ENCODE results near the gene CCNY. TPM values are rescaled to one million over a fixed set of nuclear protein-coding genes. Genes with fewer than 3 reads are reported as not detected.

CCNY gene
- total and polyA plus RNA-seq, 2 of the 4 experiments (the other 2 are of a cell fraction) = 38.0 to 131 TPM

- no peak overlapping the region for H2BK5ac ChIP-seq (ENCODE audit: low read depth, low read length, poor library complexity, severe bottlenecking)
- no CpG with 5 or more reads among the region's 1 CpG for WGBS, 2 experiments (ENCODE audit: extremely low coverage in 2 of 2, insufficient read length in 1 of 2)
- H3K4me2 ChIP-seq (ENCODE audit: low read depth, low read length) = no peak overlapping the region
- no peak overlapping the region for H2AK9ac ChIP-seq (replicated peaks; ENCODE audit: low read depth, low read length, poor library complexity)
- in situ Hi-C loops (cut with MboI; ENCODE audit: low sequenced_read_pairs) = no loop called here
- peaks cover 4% of the 10 kb centered on the region; the same call in 1 of the 2 replicates for H4K20me1 ChIP-seq (ENCODE audit: insufficient read depth, low read length)
- intact Hi-C loops (cut with micrococcal nuclease) = no loop called here
- no peak overlapping the region for H3K4me3 ChIP-seq (ENCODE audit: insufficient read depth, low read depth, low read length)
- H3K4me1 ChIP-seq (ENCODE audit: control insufficient read depth, insufficient read depth, low read length) = peaks cover 7% of the 10 kb centered on the region
- no peaks in the 10 kb centered on the region for H3K9me3 ChIP-seq (ENCODE audit: control insufficient read depth, insufficient read depth, low read length)
- H3K27me3 ChIP-seq (ENCODE audit: control insufficient read depth, insufficient read depth, low read length) = no peaks in the 10 kb centered on the region
- H3K9ac ChIP-seq (ENCODE audit: low read depth, low read length) = no peak overlapping the region
- no peak overlapping the region for H2BK15ac ChIP-seq (ENCODE audit: low read depth, low read length)
- H3K4ac ChIP-seq (ENCODE audit: low read depth, low read length) = no peak overlapping the region
- no peak overlapping the region for H3K56ac ChIP-seq (ENCODE audit: extremely low read depth, insufficient read depth, low read length)
- H4K5ac ChIP-seq (ENCODE audit: low read depth, low read length) = no peak overlapping the region
- CTCF ChIA-PET = no interaction called here
- no peak overlapping the region for H2AFZ ChIP-seq (replicated peaks; ENCODE audit: low read length, poor library complexity)
- peaks cover 19% of the 10 kb centered on the region; the same call in 1 of the 2 replicates for H3K9me1 ChIP-seq (ENCODE audit: insufficient read depth, low read length)
- H3K14ac ChIP-seq (replicated peaks; ENCODE audit: low read depth, low read length) = no peak overlapping the region
- DNase-seq (no peak), ATAC-seq (ENCODE audit: low read depth) (no peak)
- H3K23ac ChIP-seq (ENCODE audit: low read depth, low read length) = no peak overlapping the region
- H2AK5ac ChIP-seq (ENCODE audit: low read depth, low read length) = no peak overlapping the region
- no peak overlapping the region for H3K18ac ChIP-seq (ENCODE audit: low read depth, low read length)
- H4K91ac ChIP-seq (ENCODE audit: insufficient read depth, low read depth, low read length) = no peak overlapping the region
- no peak for TF ChIP-seq RCOR1 (IDR thresholded peaks at IDR 0.05; ENCODE audit: insufficient replicate concordance, low read length)
- TF ChIP-seq NFE2L2 (IDR thresholded peaks at IDR 0.05; ENCODE audit: low read depth, low read length) = no peak
- TF ChIP-seq CTCF (conservative IDR thresholded peaks at IDR 0.05; ENCODE audit: low read depth, low read length) = no peak
- TF ChIP-seq RAD21 (IDR thresholded peaks at IDR 0.05; ENCODE audit: low read length) = no peak
- no peak for TF ChIP-seq POLR2A (IDR thresholded peaks at IDR 0.05; ENCODE audit: low read depth, low read length)
- TF ChIP-seq BHLHE40 (IDR thresholded peaks at IDR 0.05; ENCODE audit: low read depth, low read length) = no peak
- TF ChIP-seq, protein P1, sequence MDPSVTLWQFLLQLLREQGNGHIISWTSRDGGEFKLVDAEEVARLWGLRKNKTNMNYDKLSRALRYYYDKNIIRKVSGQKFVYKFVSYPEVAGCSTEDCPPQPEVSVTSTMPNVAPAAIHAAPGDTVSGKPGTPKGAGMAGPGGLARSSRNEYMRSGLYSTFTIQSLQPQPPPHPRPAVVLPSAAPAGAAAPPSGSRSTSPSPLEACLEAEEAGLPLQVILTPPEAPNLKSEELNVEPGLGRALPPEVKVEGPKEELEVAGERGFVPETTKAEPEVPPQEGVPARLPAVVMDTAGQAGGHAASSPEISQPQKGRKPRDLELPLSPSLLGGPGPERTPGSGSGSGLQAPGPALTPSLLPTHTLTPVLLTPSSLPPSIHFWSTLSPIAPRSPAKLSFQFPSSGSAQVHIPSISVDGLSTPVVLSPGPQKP (IDR thresholded peaks at IDR 0.05; ENCODE audit: borderline replicate concordance, low read depth, low read length) = no peak
- TF ChIP-seq USF2 (IDR thresholded peaks at IDR 0.05; ENCODE audit: low read depth, low read length) = no peak
- TF ChIP-seq FOS (IDR thresholded peaks at IDR 0.05; ENCODE audit: low read depth, low read length) = no peak
- TF ChIP-seq MAFK (IDR thresholded peaks at IDR 0.05; ENCODE audit: low read depth, low read length) = no peak
- TF ChIP-seq RFX5 (IDR thresholded peaks at IDR 0.05; ENCODE audit: low read depth, low read length) = no peak
- H4K8ac ChIP-seq (ENCODE audit: low read depth in 2 of 2, low read length in 2 of 2) = no peak overlapping the region
- BruUV-seq (replicated peaks) = no TSS peak
- H2BK20ac ChIP-seq (ENCODE audit: low read depth, low read length) = no peak overlapping the region
- POLR2A ChIA-PET (ENCODE audit: unreplicated experiment) = no interaction called here
- H3K36me3 ChIP-seq (ENCODE audit: control insufficient read depth, insufficient read depth, low read length) = peaks cover 11% of the 10 kb centered on the region
- no peak overlapping the region for H2BK120ac ChIP-seq (ENCODE audit: low read depth, low read length)
- dilution Hi-C loops (cut with HindIII; ENCODE audit: low sequenced_read_pairs, unreplicated experiment) = no loop called here
- peaks cover 11 to 51% of the 10 kb centered on the region in 2 experiments for H3K79me1 ChIP-seq (ENCODE audit: low read depth in 1 of 2, low read length in 2 of 2)
- no peak overlapping the region for H3K27ac ChIP-seq (ENCODE audit: insufficient read depth, low read length)
Measured at GRCh38 chr10:35541720-35542119, 205.4 kb downstream of the CCNY start.
